VCaP (cell line): ENCODE results near the gene SYNE1.
"Not testable (repeated sequence)": the region's sequence is repeated elsewhere in the genome, so short reads cannot be mapped to it uniquely, and the experiment has no call there.

Source experiments
- H3K27ac ChIP-seq: fragments of 450-650 bp; 2 replicates; pipeline ENCODE4 v1.5.1; 2017
- TF ChIP-seq, protein P1 (sequence below): fragments of 450-650 bp; conservative IDR thresholded peaks from 2 replicates; pipeline ENCODE4 v1.5.1; 2017; ENCODE audit warnings: mild to moderate bottlenecking, moderate library complexity

Gene SYNE1

DNA sequence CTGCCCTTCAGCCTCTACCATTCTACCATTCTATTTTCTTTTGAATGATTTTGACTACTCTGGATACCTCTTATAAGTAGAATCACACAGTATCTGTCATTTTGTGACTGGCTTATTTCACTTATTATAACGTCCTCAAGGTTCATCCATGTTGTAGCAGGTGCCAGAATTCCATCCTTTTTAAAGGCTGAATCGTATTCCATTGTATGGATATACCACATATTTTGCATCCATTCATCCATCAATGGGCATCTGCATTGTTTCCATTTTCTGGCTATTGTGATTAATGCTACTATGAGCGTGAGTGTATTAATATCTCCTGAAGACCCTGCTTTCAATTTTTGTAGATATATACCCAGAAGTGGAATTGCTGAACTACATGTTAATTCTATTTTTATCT is 105.5 kb downstream of the SYNE1 start:
- TF ChIP-seq, protein P1, sequence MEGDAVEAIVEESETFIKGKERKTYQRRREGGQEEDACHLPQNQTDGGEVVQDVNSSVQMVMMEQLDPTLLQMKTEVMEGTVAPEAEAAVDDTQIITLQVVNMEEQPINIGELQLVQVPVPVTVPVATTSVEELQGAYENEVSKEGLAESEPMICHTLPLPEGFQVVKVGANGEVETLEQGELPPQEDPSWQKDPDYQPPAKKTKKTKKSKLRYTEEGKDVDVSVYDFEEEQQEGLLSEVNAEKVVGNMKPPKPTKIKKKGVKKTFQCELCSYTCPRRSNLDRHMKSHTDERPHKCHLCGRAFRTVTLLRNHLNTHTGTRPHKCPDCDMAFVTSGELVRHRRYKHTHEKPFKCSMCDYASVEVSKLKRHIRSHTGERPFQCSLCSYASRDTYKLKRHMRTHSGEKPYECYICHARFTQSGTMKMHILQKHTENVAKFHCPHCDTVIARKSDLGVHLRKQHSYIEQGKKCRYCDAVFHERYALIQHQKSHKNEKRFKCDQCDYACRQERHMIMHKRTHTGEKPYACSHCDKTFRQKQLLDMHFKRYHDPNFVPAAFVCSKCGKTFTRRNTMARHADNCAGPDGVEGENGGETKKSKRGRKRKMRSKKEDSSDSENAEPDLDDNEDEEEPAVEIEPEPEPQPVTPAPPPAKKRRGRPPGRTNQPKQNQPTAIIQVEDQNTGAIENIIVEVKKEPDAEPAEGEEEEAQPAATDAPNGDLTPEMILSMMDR: no peak
- H3K27ac ChIP-seq: no peak overlapping the region

DNA sequence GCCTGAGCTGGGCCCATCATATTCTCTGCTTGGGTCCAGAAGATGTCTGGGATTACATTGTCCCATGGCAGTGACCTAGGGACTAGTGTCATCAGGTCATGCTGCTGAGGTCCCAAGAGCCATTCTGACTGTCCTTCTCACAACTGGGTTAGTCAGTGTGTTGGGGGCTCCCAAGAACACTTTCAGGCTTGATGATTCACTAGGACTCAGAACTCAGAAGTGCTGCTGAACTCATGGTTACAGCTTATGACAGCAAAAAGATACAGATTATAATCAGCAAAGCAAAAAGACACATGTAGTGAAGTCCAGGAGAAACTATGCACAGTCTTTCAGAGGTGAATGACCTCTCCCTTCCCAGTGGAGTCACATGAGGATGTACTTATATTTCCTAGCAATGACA is 107.8 kb downstream of the SYNE1 start:
- no peak overlapping the region for H3K27ac ChIP-seq
- TF ChIP-seq, protein P1: no peak

DNA sequence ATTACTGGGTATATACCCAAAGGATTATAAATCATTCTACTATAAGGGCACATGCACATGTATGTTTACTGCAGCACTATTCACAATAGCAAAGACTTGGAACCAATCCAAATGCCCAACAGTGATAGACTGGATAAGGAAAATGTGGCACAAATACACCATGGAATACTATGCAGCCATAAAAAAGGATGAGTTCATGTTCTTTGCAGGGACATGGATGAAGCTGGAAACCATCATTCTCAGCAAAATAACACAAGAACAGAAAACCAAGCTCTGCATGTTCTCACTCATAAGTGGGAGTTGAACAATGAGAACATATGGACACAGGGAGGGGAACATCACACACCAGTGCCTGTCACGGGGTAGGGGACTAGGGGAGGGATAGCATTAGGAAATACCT is 123.0 kb downstream of the SYNE1 start:
- not testable (repeated sequence) for H3K27ac ChIP-seq

DNA sequence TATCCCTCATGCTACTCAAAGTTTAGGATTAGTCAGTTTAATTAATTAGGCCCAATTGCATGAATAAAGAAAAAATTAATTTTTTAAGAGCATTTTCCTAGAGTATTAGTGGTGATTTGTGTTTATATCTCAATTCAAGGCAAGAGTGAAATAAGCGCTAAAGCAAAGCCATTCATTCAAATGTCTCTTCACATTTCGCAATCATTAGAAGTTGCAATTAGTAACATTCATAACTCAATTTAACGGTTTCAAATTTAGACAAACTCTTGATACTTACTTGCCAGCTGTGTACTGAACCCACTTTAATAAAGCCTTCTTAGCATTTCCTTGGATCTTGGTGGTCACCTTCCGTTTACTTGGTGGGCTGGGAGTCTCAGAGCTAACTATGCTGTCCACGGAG is 127.2 kb downstream of the SYNE1 start:
- no peak overlapping the region for H3K27ac ChIP-seq
- TF ChIP-seq, protein P1: no peak

DNA sequence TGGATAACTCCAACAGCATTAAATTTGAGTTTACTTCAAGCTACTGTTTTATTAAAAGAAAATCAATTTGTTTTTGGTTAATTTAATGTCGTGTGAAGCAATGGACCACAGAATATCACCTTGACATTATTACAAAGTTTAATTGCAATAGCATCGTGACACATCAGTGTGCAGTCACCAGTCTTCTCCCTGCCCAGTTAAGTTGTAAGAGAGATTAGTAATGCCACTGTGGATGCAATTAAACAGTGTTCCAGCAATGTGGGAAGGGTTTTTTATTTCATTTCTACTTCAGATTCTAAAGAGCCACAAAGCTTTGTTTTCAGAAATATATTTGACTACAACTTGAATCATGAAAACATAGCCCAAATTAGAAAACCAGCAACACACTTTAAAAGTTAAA is 128.7 kb downstream of the SYNE1 start:
- no peak overlapping the region for H3K27ac ChIP-seq
- TF ChIP-seq, protein P1: no peak

DNA sequence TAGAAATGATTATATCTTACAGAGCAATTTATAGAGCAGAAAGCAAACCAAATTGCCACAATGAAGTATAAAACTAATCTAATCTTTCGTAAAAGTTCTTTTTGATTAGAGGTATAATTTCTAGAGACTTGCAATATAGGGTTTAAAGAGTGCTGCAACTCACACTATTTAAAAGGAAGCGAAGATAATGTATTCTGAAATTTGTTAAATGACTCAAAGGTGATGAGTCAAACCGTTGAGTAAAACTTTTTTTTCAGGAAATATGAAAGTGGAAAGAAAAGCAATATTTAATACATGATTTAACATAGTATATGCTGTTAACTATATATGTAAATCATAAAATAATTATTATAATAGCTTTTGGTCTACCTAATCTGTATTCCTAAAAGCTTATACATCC is 133.6 kb downstream of the SYNE1 start:
- TF ChIP-seq, protein P1: no peak

DNA sequence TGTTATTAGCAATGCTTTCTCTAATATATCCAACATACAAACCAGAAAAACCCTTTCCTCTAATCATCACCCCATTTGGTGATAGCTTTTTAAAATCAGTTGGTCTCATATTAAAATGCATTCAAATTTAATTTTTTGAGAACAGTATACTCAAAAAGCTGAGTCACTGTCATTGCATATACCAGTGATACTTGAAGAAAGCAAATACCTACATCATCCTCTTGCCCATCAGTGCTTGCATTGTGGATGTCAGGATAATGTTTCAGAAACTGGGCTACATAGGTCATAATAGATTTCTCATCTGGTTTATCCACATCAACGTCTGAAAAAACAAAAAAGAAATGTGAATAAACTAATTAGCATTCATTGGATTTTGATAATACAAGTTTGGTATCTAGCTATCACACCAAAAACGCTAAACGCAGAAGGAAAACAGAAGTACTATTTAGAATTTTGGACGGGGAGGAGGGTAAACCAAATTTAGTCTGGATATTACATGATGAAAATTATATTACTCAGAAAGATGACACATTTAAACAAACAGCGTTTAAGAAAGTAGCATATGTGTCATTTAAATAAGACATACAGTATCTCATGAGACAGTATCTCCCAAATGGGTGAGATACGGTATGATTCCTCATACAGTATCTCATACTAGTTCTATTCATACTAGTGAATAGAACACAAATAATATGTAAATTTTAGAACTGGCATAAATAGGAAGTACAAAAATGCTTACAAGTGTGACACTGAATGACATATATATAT is 134.6 kb downstream of the SYNE1 start:
- no peak overlapping the region for H3K27ac ChIP-seq
- TF ChIP-seq, protein P1: no peak

More for the DNA sequence above, 133.6 kb downstream of the SYNE1 start:
- no peak overlapping the region for H3K27ac ChIP-seq

DNA sequence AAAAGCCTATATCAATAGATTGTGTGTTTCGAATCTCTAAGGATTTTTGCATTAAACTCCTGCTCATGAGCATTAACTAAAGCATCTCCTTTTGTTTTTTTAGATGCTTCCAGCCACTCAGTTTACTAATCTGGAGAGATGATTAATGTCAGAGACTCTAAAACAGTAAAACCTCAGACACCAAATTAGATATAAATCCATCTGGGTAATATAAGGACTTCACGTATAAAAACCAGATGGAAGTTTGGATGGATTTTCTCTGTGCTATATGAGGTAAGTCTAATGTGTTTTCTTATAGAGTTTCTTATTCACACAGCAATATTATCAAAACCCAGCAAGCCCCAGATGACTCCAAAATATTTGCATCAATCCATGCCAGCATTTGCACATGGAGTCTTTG is 137.2 kb downstream of the SYNE1 start:
- TF ChIP-seq, protein P1: no peak

More for the DNA sequence above, 137.2 kb downstream of the SYNE1 start:
- H3K27ac ChIP-seq: no peak overlapping the region
